WERI-Rb-1 (cell line): Measurements from ENCODE around the gene ALG3.

ENCODE experiments used
- DNase-seq: peaks from one replicate; pipeline ENCODE4 v3.0.0-alpha.2; 2020
- H3K27ac ChIP-seq: fragments of 250-450 bp; sonication (Bioruptor Pico); 2 replicates; pipeline ENCODE4 v1.5.1; 2020; ENCODE audit warnings: mild to moderate bottlenecking, moderate library complexity
- H3K27me3 ChIP-seq: fragments of 250-450 bp; sonication (Bioruptor Pico); 2 replicates; pipeline ENCODE4 v1.5.1; 2021; ENCODE audit warnings: mild to moderate bottlenecking, low read depth, moderate library complexity; ENCODE audit not compliant: insufficient read depth, severe bottlenecking
- H3K36me3 ChIP-seq: fragments of 250-450 bp; sonication (Bioruptor Pico); 2 replicates; pipeline ENCODE4 v1.5.1; 2020; ENCODE audit warnings: mild to moderate bottlenecking, moderate library complexity
- H3K4me3 ChIP-seq: 2 replicates; pipeline ENCODE4 v1.5.1; 2011; ENCODE audit warnings: low read depth, mild to moderate bottlenecking, control low read depth, low read length
- H3K9me3 ChIP-seq: fragments of 250-450 bp; sonication (Bioruptor Pico); 2 replicates; pipeline ENCODE4 v1.5.1; 2021; ENCODE audit warnings: mild to moderate bottlenecking, moderate library complexity; ENCODE audit not compliant: severe bottlenecking
- CTCF ChIP-seq: IDR thresholded peaks from 2 replicates; pipeline ENCODE4 v1.5.1; 2011; ENCODE audit warnings: low read depth, mild to moderate bottlenecking, control low read depth, inconsistent platforms, low read length

ALG3 gene

DNA sequence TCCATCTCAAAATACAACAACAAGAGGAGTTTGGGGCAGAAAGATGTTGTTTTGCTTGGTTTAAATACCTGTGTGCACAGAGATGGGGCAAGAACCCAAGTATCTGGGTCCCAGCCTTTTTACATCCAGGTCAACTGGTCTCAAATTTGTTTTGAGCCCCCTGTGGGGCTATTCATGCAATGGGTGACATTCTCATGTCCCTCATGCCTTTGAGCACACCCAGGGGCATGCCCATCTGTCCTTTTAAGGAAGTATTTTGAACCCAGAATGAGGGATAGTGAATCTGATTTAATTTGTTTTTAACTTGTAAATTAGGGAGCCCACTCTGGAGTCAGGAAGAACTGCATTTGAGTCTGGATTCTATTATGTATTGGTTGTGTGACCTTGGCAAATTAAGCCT, 47.9 kb downstream of the ALG3 start:
- H3K9me3 ChIP-seq: no peaks in the 10 kb centered on the region
- no peaks in the 10 kb centered on the region for H3K27me3 ChIP-seq
- H3K36me3 ChIP-seq: peaks cover 6% of the 10 kb centered on the region
- no peak for TF ChIP-seq CTCF
- no peak for DNase-seq
- no peak overlapping the region for H3K27ac ChIP-seq
- H3K4me3 ChIP-seq: no peak overlapping the region

GRCh38 chr3:184198509-184198908, 50.3 kb downstream of the ALG3 start:
- peak; percentile 30; the same call in 1 of the 2 replicates for TF ChIP-seq CTCF
- no peaks in the 10 kb centered on the region for H3K9me3 ChIP-seq
- peak; percentile 41 for DNase-seq

DNA sequence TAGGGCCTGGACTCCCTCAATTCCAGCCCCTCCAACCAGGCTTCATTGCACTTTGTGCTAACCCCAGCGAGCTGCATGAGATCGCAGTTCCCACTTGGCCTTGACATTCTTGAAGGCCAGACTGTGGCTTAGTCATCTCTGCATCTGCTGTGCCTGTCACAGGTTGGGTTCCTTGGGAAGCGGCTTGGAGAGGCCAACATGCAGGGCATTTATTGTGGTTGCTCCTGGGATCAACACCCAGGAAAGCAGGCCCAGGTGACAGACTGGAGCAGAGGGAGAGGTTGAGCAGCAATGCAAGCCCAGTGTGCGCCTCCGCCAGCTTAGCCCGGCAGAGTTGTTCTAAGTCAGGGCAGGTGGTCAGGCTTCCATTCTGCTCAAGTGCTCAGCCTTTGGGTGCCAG, 52.2 kb downstream of the ALG3 start:
- Histone ChIP-seq H3K27me3 (no peaks in the 10 kb centered on the region), H3K4me3 (no peak overlapping the region), H3K27ac (no peak overlapping the region), H3K36me3 (peaks cover 42% of the 10 kb centered on the region), H3K9me3 (no peaks in the 10 kb centered on the region)
- TF ChIP-seq CTCF: no peak
- DNase-seq: no peak

More at GRCh38 chr3:184198509-184198908, 50.3 kb downstream of the ALG3 start:
- H3K27ac ChIP-seq: no peak overlapping the region
- peaks cover 23% of the 10 kb centered on the region for H3K36me3 ChIP-seq
- no peak overlapping the region for H3K4me3 ChIP-seq
- no peaks in the 10 kb centered on the region for H3K27me3 ChIP-seq

GRCh38 chr3:184193991-184194539, 54.7 kb downstream of the ALG3 start:
- Histone ChIP-seq H3K9me3 (no peaks in the 10 kb centered on the region), H3K27ac (no peak overlapping the region), H3K36me3 (peaks cover 66% of the 10 kb centered on the region), H3K27me3 (no peaks in the 10 kb centered on the region), H3K4me3 (no peak overlapping the region)
- TF ChIP-seq CTCF: no peak
- no peak for DNase-seq

DNA sequence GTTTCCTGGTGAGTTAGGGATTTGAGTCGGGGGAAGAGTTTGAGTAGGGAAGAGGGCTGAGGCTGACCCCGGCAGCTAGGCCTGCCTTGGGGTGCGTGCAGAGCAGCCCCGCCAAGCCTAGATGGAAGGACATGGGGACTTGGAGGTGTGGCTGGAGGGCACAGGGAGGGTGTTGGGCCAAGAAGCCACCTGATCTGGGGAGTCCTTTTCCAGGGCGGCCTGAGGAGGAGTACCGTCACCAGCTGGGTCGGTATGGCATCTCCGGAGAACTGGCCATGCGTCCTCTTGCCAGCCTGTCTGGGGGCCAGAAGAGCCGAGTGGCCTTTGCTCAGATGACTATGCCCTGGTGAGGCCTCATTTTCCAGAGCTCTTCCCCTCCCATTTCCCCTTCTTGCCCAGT, 55.9 kb downstream of the ALG3 start:
- H3K9me3 ChIP-seq: no peaks in the 10 kb centered on the region
- H3K27ac ChIP-seq: no peak overlapping the region
- no peak overlapping the region for H3K4me3 ChIP-seq
- peaks cover 78% of the 10 kb centered on the region for H3K36me3 ChIP-seq
- DNase-seq: no peak
- no peak for TF ChIP-seq CTCF
- no peaks in the 10 kb centered on the region for H3K27me3 ChIP-seq
